ENCODE results near the gene FOXO3B. TPM values are rescaled to one million over a fixed set of nuclear protein-coding genes. Genes with fewer than 3 reads are reported as not detected.

The FOXO3B gene
- total RNA-seq = 1.7 and 3.4 TPM in 2 replicates

GRCh38 chr17:18681767-18682571, at the start of gene FOXO3B:
TSS of gene FOXO3B (minus strand) at chr17:18682314. CDS start at chr17:18681651, 663 bp downstream.

GRCh38 chr17:18644291-18644690, 37.8 kb downstream of the FOXO3B start, which contains the start of gene TBC1D28:
TSS of gene TBC1D28 (minus strand) at chr17:18644391. CDS start at chr17:18641352, 3,039 bp downstream.

Other genes with a start within 250 kb of the FOXO3B start
- 1.2 TPM in 1 of 2 replicates, not detected in the other for gene LGALS9C, start 205.5 kb downstream of the FOXO3B start, total RNA-seq
- not detected in 2 replicates for gene TBC1D28, start 37.9 kb downstream of the FOXO3B start, total RNA-seq
- gene FBXW10, start 61.7 kb upstream of the FOXO3B start, total RNA-seq = under 0.01 and 0.21 TPM in 2 replicates
- gene TVP23B, start 98.9 kb upstream of the FOXO3B start, total RNA-seq = 123 and 129 TPM in 2 replicates
- 36.9 and 37.1 TPM in 2 replicates for gene PRPSAP2, start 175.8 kb upstream of the FOXO3B start, total RNA-seq